CD4-positive, alpha-beta T cell (primary cell): ENCODE data around the gene CNNM2. TPM values are rescaled to one million over a fixed set of nuclear protein-coding genes. Genes with fewer than 3 reads are reported as not detected.

Experiments
- ATAC-seq: fragments of 200-7000 bp; cut with Tn5 transposase; one replicate; pipeline ENCODE4 v1.10.0; 2022; ENCODE audit warnings: mild to moderate bottlenecking; ENCODE audit not compliant: poor library complexity
- CTCF ChIA-PET: fragments of 350-600 bp; sonication (Branson Sonifier 250); formaldehyde crosslinking; loops from one replicate; lab custom pipeline; 2021; ENCODE audit warnings: antibody characterized with exemption, inconsistent platforms; lab: Charles Lee
- POLR2A ChIA-PET: fragments of 350-600 bp; sonication (Branson Sonifier 250); formaldehyde crosslinking; loops from one replicate; lab custom pipeline; 2021; ENCODE audit warnings: antibody characterized with exemption, inconsistent platforms; lab: Charles Lee
- DNase-seq, 14 experiments: peaks; one replicate each; pipeline ENCODE4 v3.0.0-alpha.2; 2013 to 2020; ENCODE audit warnings: mixed read lengths in 2 of 14
- H3K27ac ChIP-seq, 2 donors: one replicate each; pipeline versions ENCODE4 v1.5.1 to v1.7.0; 2013; ENCODE audit warnings: low read length in 2 of 2, low read depth in 1 of 2, mild to moderate bottlenecking in 1 of 2
- H3K27me3 ChIP-seq, 2 experiments: 1 replicate in 1 of 2; 2 replicates in 1 of 2; pipeline versions ENCODE4 v1.6.1 to v1.7.0; 2013; ENCODE audit warnings: low read length in 2 of 2, control low read depth in 1 of 2, mild to moderate bottlenecking in 1 of 2, moderate library complexity in 1 of 2; ENCODE audit not compliant: insufficient read depth in 2 of 2, control insufficient read depth in 1 of 2
- H3K36me3 ChIP-seq: one replicate; pipeline ENCODE4 v1.6.1; 2013; ENCODE audit warnings: low read length, control low read depth; ENCODE audit not compliant: insufficient read depth
- H3K4me1 ChIP-seq: one replicate; pipeline ENCODE4 v1.6.1; 2013; ENCODE audit warnings: low read length, control low read depth; ENCODE audit not compliant: insufficient read depth
- H3K4me3 ChIP-seq: one replicate; pipeline ENCODE4 v1.5.1; 2013; ENCODE audit warnings: mild to moderate bottlenecking, low read length, moderate library complexity
- H3K9me3 ChIP-seq, 2 experiments: 1 replicate in 1 of 2; 2 replicates in 1 of 2; pipeline versions ENCODE4 v1.6.1 to v1.7.0; 2013; ENCODE audit warnings: low read length in 2 of 2, mild to moderate bottlenecking in 2 of 2, control low read depth in 1 of 2, moderate library complexity in 1 of 2; ENCODE audit not compliant: control insufficient read depth in 1 of 2, insufficient read depth in 1 of 2
- H3K27ac Mint-ChIP-seq: one replicate; pipeline ENCODE4 v1.8.0; 2020; ENCODE audit warnings: mixed read lengths
- H3K27me3 Mint-ChIP-seq: one replicate; pipeline ENCODE4 v1.8.0; 2021; ENCODE audit warnings: mixed read lengths
- H3K36me3 Mint-ChIP-seq: one replicate; pipeline ENCODE4 v1.8.0; 2021; ENCODE audit warnings: low read depth, mixed read lengths
- H3K4me1 Mint-ChIP-seq: one replicate; pipeline ENCODE4 v1.8.0; 2021; ENCODE audit warnings: low read depth, mixed read lengths
- H3K4me3 Mint-ChIP-seq: one replicate; pipeline ENCODE4 v1.8.0; 2020; ENCODE audit warnings: mild to moderate bottlenecking, mixed read lengths
- H3K9me3 Mint-ChIP-seq: one replicate; pipeline ENCODE4 v1.8.0; 2020; ENCODE audit warnings: mixed read lengths
- CTCF ChIP-seq: fragments of 200-600 bp; IDR thresholded peaks from one replicate; pipeline ENCODE4 v1.8.0; 2022; ENCODE audit warnings: antibody characterized with exemption, mild to moderate bottlenecking
- intact Hi-C, 2 experiments: fragments of 100-400 bp; cut with DNase I in 1 of 2; cut with micrococcal nuclease in 1 of 2; formaldehyde crosslinking; loops; one replicate each; pipeline versions ENCODE4 v1.15.1 to v1.9.0; 2023 to 2025; cut with DNase I, micrococcal nuclease
- total RNA-seq, 174 experiments: library from RNA in 2 of 174; stranded (reverse) in 2 of 174; gene quantifications; one replicate each; pipeline ENCODE4 v1.2.3 and lab custom pipeline; 2021 to 2026

The CNNM2 gene
- total RNA-seq, 2 experiments from 2014 or later = 8.4 to 8.9 TPM

GRCh38 chr10:102960157-102960556 is 42.1 kb downstream of the CNNM2 start:
- Histone ChIP-seq H3K36me3 (no peaks in the 10 kb centered on the region), H3K4me1 (no peaks in the 10 kb centered on the region), H3K27ac (no peak overlapping the region), H3K9me3 (no peaks in the 10 kb centered on the region), H3K4me3 (no peak overlapping the region), H3K27me3 (no peaks in the 10 kb centered on the region)
- POLR2A ChIA-PET = no interaction called here
- Mint-ChIP-seq H3K4me1 (no peaks in the 10 kb centered on the region), H3K36me3 (no peaks in the 10 kb centered on the region), H3K9me3 (no peaks in the 10 kb centered on the region), H3K27ac (no peak overlapping the region), H3K27me3 (no peaks in the 10 kb centered on the region), H3K4me3 (no peak overlapping the region)
- ATAC-seq (no peak), DNase-seq (no peak)
- no peak for TF ChIP-seq CTCF
- intact Hi-C loops = no loop called here
- CTCF ChIA-PET = no interaction called here

- no peaks in the 10 kb centered on the region for H3K4me1 Mint-ChIP-seq
- no peak overlapping the region for H3K27ac Mint-ChIP-seq
- DNase-seq (no peak), ATAC-seq (no peak)
- no peak for TF ChIP-seq CTCF
- Histone ChIP-seq H3K9me3 (no peaks in the 10 kb centered on the region), H3K27ac (no peak overlapping the region), H3K36me3 (no peaks in the 10 kb centered on the region), H3K4me3 (no peak overlapping the region), H3K4me1 (no peaks in the 10 kb centered on the region), H3K27me3 (no peaks in the 10 kb centered on the region)
- H3K36me3 Mint-ChIP-seq = no peaks in the 10 kb centered on the region
- intact Hi-C loops = no loop called here
- no peaks in the 10 kb centered on the region for H3K27me3 Mint-ChIP-seq
- H3K9me3 Mint-ChIP-seq = no peaks in the 10 kb centered on the region
- POLR2A ChIA-PET = no interaction called here
- CTCF ChIA-PET = interaction anchor here (0.6 kb wide), 1 partner anchor 97 kb away, joined by 4 read pairs; no protein-coding TSS in a partner anchor
- H3K4me3 Mint-ChIP-seq = no peak overlapping the region
These were observed 44.2 kb downstream of the CNNM2 start for GRCh38 chr10:102962267-102962666.

- H3K27ac ChIP-seq = no peak overlapping the region
- no peaks in the 10 kb centered on the region for H3K36me3 ChIP-seq
- no peaks in the 10 kb centered on the region for H3K27me3 ChIP-seq
- DNase-seq = no peak
- ATAC-seq = no peak
- ChIA-PET CTCF (no interaction called here), POLR2A (no interaction called here)
- H3K9me3 ChIP-seq = no peaks in the 10 kb centered on the region
- no peak overlapping the region for H3K27ac Mint-ChIP-seq
- H3K4me3 ChIP-seq = no peak overlapping the region
- TF ChIP-seq CTCF = no peak
- intact Hi-C loops = no loop called here
- no peaks in the 10 kb centered on the region for H3K27me3 Mint-ChIP-seq
- H3K36me3 Mint-ChIP-seq = no peaks in the 10 kb centered on the region
- H3K4me1 ChIP-seq = no peaks in the 10 kb centered on the region
- H3K9me3 Mint-ChIP-seq = no peaks in the 10 kb centered on the region
- no peak overlapping the region for H3K4me3 Mint-ChIP-seq
- H3K4me1 Mint-ChIP-seq = no peaks in the 10 kb centered on the region
These were observed 45.1 kb downstream of the CNNM2 start for GRCh38 chr10:102962951-102963755.
